GM12891 (cell line): Measurements from ENCODE around the gene GPC5.
"Not testable (repeated sequence)": the region's sequence is repeated elsewhere in the genome, so short reads cannot be mapped to it uniquely, and the experiment has no call there.

ENCODE experiments used
- DNase-seq: peaks from one replicate; pipeline ENCODE4 v3.0.0; 2011; ENCODE audit warnings: low spot score; ENCODE audit not compliant: insufficient read length
- FAIRE-seq: peaks from 2 replicates; lab custom pipeline; 2011; peaks lifted over from hg19 to GRCh38; lab: Jason Lieb, UNC
- PAX5 ChIP-seq: IDR thresholded peaks from 2 replicates; pipeline ENCODE4 v1.6.1; 2011; ENCODE audit warnings: low read length, moderate library complexity, mild to moderate bottlenecking; ENCODE audit not compliant: insufficient read depth, severe bottlenecking
- POLR2A ChIP-seq: IDR thresholded peaks from 2 replicates; pipeline ENCODE4 v1.6.1; 2011; ENCODE audit warnings: low read depth, low read length, control low read depth
- POLR2AphosphoS5 ChIP-seq: IDR thresholded peaks from 2 replicates; pipeline ENCODE4 v1.6.1; 2011; ENCODE audit warnings: low read depth, low read length, control low read depth
- POU2F2 ChIP-seq: IDR thresholded peaks from 2 replicates; pipeline ENCODE4 v1.6.1; 2011; ENCODE audit warnings: low read depth, mild to moderate bottlenecking, control low read depth, low read length, moderate library complexity
- SPI1 ChIP-seq: IDR thresholded peaks from 2 replicates; pipeline ENCODE4 v1.6.1; 2011; ENCODE audit warnings: low read depth, low read length, control low read depth
- TAF1 ChIP-seq: IDR thresholded peaks from 2 replicates; pipeline ENCODE4 v1.6.1; 2011; ENCODE audit warnings: low read depth, low read length, control low read depth

GPC5 gene

DNA sequence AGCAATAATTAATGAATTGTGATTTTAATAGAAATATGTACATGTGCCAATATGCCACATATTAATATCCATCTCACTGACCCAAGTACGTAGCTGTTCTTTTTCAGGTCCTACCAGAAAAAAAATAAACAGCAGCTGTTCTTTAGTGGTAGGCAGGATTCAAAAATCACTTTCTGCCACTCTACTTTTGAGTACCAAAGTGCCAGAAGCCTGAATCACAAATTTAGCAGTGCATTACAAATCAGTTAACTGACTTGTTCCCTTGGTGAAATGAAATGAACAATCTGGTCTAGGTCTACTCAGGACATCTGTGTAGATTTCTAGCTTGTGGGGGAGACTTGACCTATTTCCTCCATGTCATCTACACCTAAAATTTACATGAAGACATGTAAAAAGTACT is 1052.6 kb downstream of the GPC5 start:
- no peak for FAIRE-seq
- TF ChIP-seq TAF1 (no peak), PAX5 (no peak), SPI1 (no peak), POU2F2 (no peak), POLR2A (no peak), POLR2AphosphoS5 (no peak)
- DNase-seq: no peak

DNA sequence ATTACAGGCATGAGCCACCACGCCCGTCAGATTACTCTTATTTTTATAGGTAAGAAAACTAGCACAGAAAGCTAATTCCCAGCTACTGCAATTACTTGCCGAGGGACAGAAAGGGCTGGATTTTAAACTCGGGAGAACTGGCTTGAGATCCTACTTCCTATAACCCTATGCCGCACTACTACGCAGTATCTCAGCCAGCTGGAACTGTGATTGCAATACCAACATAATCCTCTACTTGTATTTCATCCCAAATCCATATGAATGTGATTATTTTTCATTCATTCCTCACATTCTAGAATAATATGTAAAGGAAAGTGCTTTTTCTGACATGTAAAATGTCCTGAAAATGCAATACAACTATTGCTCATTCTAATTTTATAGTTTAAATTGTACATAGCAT is 1054.4 kb downstream of the GPC5 start:
- DNase-seq: no peak
- TF ChIP-seq TAF1: no peak
- no peak for TF ChIP-seq POLR2A
- FAIRE-seq: no peak

DNA sequence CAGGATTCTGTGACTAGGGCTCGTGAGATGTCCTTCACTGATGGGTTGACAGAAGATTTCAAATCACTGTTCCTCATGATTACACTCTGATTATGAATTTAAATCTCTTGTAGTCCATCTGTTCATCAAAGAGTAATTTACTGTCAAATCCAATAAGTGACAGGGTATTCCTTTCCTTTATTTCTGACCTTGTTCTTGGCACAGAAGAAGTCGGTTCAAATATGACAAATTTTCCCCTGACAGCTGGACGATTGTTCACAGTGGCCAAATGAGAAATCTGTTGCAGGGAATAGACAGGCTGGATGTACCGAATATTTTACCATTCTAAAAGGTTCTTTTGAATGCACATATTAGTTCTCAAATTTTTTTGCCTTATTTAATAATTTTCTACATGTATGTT is 1060.9 kb downstream of the GPC5 start:
- no peak for TF ChIP-seq PAX5
- no peak for TF ChIP-seq TAF1
- no peak for TF ChIP-seq SPI1
- no peak for TF ChIP-seq POLR2A
- TF ChIP-seq POLR2AphosphoS5: no peak
- no peak for TF ChIP-seq POU2F2
- DNase-seq: no peak
- no peak for FAIRE-seq

DNA sequence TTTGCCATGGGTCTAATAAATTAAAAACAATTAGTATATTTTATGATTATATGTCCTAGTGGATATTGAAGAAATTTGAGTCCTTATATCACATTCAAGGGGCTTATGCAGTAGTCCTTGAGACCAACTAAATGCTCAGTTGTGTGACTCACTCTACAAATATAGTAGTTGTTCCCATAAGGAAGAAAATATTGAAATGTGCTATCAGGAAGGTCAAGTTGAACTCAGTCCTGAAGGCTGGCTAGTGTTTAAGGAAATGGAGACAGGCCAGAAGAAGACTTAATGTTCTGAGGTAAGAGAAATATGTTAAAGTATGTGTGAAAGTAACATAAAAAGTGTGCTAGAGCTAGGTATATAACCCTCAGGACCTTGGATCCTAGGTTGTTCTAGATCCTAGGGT is 1062.1 kb downstream of the GPC5 start:
- DNase-seq (no peak), FAIRE-seq (no peak)
- TF ChIP-seq SPI1: no peak
- no peak for TF ChIP-seq POLR2A
- no peak for TF ChIP-seq POLR2AphosphoS5
- no peak for TF ChIP-seq POU2F2
- no peak for TF ChIP-seq PAX5
- no peak for TF ChIP-seq TAF1

DNA sequence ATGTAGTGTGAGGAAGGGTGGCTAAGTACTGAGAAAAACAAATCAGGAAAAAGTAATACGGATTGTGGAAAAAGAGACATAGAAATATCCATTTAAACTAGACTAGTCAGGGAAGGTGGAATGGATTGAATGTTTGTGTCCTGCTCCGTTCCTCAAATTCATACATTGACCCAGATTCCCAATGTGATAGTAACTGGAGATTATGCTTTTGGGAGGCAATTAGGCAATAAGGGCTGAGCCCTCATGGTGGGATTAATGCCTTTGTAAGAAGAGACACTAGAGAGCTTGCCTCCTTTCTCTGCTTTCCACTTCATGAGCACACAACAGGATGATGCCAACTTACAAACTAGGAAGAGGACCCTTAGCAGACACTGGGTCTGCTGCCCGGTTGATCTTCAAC is 1063.0 kb downstream of the GPC5 start:
- no peak for FAIRE-seq
- TF ChIP-seq SPI1: no peak
- TF ChIP-seq TAF1: no peak
- TF ChIP-seq PAX5: no peak
- no peak for TF ChIP-seq POLR2AphosphoS5
- no peak for TF ChIP-seq POLR2A
- DNase-seq: no peak

DNA sequence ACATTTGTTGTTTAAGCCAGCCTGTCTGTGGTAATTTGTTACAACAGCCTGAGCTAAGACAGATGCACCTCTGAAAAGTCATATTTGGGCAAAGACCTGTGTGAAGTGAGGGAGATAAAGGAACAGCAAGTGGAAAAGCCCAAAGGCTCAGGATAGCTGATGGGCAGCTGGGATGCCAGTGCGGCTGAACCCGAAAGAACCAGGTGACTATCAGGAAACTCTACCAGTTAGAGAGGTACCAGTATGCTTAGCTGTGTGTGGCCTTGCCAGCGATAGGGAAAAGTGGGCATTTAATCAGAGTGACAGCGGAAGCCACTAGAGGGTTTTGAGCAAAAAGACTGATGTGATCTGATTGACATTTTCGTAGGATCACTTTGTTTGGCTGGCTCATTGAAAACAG is 1063.4 kb downstream of the GPC5 start:
- FAIRE-seq (no peak), DNase-seq (no peak)
- TF ChIP-seq TAF1 (no peak), POLR2A (no peak), PAX5 (no peak), POLR2AphosphoS5 (no peak), POU2F2 (no peak), SPI1 (no peak)

DNA sequence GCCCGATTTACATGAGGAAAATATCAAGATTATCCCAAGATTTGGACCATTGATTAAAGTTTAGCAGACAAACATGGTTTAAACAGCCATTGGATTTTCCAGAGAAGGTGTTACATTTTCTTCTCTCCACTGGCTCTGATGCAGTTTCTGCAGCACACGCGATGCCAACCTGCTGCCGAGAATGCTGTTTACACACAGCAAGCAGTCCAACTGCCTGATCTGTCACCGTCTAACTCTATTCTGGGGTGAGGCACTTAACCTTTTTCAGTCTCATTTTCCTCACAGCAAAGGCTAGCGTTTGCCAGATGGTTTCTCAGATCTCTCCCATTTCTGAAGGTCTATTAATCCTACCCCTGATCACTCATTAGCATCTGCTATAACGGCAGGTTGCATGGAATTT is 1064.7 kb downstream of the GPC5 start:
- no peak for TF ChIP-seq POU2F2
- no peak for TF ChIP-seq POLR2AphosphoS5
- TF ChIP-seq SPI1: no peak
- no peak for TF ChIP-seq POLR2A
- no peak for TF ChIP-seq TAF1
- no peak for TF ChIP-seq PAX5
- no peak for DNase-seq
- no peak for FAIRE-seq

DNA sequence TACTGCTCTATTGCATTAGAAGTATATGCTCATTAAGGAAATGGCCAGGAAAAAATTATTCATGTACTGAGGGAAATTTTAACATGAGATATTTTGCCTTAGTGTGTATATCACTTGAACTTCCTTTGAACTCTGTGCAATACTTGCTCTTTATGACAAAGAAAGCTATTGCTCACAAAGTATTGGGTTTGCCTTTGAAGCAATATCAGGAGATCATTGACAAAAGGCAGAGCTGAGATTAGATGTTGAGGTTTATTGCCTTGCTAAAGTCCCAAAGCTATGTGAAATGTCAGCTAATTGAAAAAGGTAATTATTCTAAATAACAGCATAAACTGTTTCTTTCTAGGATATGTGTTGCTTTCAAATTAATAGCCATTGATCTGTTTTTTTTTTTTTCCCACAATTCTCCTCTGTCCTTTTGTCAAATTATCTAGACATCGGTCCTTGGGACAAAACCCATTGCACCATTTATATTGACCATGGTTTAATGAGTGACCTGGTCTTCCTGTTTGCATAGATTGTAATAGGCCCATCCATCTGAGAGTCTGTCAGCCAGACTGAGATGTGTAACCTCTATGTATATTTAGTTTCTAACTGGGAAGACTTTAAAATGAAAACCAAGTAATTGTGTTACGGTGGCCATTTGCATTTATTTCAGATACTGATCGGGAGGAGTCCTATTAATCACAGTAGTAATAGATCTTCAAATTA is 1075.5 kb downstream of the GPC5 start:
- TF ChIP-seq POLR2AphosphoS5 (no peak), TAF1 (no peak), SPI1 (no peak)
- FAIRE-seq (no peak), DNase-seq (no peak)

DNA sequence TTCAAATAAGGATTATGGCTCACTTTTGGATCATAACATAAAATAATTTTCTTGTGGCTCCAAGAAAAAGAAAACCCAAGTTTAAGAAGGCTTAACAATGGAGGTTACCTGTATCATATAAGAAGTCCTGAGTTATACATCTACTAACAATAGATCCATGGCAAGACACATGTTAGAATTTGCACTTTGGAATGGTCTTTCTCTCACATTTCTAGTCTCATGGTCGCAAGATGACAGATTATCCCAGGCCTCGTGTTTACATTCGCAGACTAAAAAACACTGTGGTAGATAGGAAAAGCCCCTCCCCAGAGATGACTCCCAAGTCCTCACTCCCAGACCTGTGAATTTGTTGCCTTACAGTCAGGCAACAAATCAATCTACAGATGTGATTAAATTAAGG is 1082.0 kb downstream of the GPC5 start:
- FAIRE-seq (no peak), DNase-seq (no peak)
- TF ChIP-seq POLR2A: no peak
- TF ChIP-seq PAX5: no peak
- TF ChIP-seq TAF1: no peak
- TF ChIP-seq POU2F2: no peak
- TF ChIP-seq POLR2AphosphoS5: no peak
- no peak for TF ChIP-seq SPI1

DNA sequence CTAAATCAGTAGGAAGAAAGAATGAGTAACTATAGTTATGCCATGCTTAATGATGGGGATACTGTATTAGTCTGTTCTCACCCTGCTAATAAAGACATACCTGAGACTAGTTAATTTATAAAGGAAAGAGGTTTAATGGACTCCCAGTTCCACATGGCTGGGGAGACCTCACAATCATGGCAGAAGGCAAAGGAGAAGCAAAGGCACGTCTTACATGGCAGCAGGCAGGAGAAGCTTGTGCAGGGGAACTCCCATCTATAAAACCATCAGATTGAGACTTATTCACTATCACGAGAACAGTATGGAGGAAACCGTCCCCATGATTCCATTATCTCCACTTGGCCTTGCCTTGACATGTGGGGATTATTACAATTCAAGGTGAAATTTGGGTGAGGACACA is 1084.4 kb downstream of the GPC5 start:
- DNase-seq: not testable (repeated sequence)

DNA sequence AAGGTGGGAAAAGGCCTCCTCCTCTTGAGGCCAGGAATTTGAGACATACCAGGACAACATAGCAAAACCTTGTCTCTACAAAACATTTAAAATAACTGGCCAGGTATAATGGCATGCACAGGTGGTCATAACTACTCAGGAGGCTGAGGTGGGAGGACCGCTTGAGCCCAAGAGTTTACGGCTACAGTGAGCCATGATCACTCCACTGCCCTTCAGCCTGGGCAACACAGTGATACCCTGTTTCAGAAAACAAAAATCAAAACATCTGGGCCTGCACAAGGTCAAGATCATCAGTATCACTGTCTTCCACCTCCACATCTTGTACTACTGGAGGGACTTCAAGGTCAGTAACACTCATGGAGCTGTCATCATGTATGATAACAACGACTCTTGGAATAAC is 1085.5 kb downstream of the GPC5 start:
- FAIRE-seq: no peak
- no peak for DNase-seq
- no peak for TF ChIP-seq PAX5
- no peak for TF ChIP-seq POLR2AphosphoS5
- TF ChIP-seq SPI1: no peak
- TF ChIP-seq POU2F2: no peak
- no peak for TF ChIP-seq POLR2A
- no peak for TF ChIP-seq TAF1

More for the DNA sequence above, 1084.4 kb downstream of the GPC5 start:
- FAIRE-seq: not testable (repeated sequence)
